ENCODE data around the gene STARD3.

The STARD3 gene

DNA sequence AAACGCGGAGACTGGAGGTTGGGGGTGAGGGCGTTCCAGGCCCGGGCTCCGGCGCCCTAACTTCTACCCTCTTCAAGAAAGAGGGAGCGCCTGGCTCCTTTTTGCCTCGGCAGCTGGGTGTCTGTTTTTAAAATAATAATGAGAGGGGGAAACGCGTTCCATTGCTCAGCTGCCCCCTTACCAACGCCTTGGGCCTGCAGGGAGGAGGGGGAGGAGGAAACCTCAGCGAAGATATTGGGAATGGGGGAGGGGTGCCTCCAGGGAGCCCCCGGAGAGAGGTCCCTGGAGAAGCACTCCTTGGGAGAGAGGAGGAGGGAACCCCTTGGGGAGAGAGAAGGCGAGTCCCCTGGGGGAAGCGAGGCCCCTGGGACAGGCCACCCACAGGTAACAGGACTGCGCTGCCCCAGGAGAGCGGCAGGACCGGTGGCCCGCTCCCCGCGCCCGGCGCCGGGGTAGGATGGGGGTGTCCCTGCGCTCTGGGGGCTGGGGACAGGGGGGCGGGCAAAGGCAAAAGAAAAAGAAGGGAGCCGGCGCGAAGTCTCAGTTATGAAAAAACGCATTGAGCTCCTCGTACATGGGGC is 31.9 kb upstream of the STARD3 start:
- no peak for DNase-seq (ENCODE audit: low spot score)

DNA sequence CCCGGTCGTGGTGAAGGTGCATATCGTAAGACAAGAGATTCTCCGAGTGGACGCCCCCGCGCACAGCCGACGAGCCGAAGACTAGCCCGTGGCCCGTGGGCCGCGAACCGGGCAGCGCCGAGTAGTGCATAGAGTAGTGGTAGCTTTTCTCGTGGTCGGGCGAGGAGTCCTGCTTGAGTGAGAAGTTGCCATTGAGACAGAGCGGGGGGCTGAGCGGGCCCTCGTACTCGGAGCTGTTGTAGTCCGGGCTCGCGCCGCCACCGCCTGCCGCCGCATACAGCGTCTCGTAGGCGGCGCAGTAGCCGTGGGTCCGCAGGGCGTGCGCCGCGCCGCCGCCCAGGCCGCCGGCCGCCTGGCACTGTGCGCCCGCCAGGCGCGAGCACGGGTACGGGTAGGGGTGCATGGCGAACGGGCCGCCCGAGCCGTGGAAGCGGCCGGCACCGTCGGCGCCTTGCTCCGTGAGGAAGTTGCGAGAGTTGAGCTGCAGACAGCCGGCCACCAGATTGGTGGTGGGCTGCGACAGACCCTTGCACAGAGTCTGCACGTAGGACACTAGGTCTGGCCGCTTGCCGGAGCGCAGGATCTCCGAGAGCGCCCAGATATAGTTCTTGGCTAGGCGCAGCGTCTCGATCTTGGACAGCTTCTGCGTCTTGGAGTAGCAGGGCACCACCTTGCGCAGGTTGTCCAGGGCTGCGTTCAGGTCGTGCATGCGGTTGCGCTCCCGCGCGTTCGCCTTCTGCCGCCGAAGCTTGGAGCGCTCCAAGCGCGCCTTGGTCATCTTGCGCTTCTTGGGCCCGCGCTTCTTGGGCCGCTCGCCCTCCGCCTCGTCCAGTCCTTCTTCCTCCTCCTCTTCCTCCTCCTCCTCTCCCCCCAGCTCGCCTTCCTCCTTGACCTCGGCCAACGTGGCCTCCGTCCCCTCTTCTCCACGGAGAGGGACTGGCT is 31.2 kb upstream of the STARD3 start:
- DNase-seq (ENCODE audit: low spot score): no peak

DNA sequence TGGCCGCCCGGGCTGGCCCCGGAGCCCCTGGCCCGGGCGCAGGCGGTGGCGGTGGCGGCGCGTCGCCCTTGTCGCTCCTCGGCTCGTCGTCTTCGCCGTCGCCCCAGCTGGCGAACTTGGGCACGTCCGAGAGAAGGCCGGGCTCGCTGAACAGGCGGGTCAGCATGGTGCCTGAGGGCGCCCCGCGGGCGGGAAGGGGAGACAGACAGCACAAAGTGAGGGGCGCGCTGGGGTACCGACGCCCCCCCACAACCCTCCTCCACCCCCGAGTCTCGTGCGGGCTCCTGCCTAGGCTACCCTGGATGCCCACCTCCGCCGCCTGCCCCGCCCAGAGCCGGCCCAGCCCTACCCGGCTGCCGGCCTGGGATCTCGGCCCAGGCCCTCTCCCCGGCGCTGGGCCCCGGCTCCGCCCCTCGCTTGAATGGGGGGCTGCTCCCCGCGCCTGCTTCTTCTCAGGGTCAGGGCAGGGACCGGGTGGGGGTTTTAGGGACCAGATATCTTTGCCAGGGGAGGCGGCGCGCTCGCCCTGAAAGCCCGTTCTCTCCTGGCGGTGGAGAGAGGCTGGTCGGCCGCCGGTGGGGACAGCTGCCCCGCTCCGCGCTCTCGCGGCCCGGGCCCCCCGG is 30.4 kb upstream of the STARD3 start:
- no peak for DNase-seq (ENCODE audit: low spot score)

DNA sequence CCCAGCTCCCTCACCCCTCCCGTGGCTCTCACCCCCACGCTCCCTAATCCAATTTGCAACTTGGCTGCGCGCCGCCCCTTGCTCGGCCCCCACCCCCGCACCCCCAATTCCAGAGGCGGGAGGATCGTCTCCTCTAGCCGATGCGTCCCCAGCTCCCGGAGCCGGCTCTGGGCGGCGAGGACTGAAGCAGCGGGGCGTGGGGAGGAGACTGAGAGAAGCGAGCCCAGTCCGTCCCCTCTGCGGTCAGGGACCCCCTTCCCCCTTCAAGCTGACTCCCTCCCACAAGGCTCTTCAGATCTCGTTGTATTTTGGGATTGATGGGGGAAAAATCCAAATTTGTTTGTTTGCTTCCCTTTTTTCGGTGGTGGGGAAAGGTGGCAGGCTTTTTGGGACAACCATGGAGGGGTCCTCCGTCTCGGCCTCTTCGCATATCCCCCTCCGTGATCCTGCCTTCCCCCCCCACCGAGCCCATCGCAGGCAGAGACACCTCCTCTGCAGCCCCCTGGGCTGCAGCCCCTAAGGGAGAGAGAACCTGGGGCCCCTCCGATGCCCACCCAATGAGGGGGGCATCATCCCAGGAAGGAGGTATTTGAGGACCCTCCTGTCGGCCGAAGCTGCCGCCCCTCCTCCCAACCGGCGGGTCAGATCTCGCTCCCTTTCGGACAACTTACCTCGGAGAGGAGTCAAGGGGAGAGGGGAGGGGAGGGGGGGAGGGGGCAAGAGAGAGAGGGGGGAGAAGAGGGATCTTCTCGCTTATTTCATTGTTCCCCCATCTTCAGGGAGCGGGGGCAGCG is 29.7 kb upstream of the STARD3 start:
- no peak for DNase-seq (ENCODE audit: low spot score)

DNA sequence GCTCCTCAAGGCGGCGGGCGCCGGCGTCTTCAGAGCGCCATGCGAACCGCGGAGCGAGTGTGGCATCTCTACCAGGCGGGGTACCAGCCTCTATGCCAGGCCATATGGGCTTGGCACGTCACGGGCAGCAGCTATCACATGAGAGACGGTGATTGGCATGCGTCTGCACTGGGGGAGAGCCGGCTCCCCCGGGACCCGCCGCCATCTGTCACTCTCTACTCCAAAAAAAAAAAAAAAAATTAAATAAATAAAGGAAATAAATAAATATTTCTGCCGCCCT is 29.2 kb upstream of the STARD3 start, which contains the start of gene NEUROD2:
Gene NEUROD2 (minus strand): TSS at position 70 of the 280 bp plus-strand sequence. CDS start 1,321 bp downstream, outside the sequence.
- DNase-seq (ENCODE audit: low spot score): no peak

DNA sequence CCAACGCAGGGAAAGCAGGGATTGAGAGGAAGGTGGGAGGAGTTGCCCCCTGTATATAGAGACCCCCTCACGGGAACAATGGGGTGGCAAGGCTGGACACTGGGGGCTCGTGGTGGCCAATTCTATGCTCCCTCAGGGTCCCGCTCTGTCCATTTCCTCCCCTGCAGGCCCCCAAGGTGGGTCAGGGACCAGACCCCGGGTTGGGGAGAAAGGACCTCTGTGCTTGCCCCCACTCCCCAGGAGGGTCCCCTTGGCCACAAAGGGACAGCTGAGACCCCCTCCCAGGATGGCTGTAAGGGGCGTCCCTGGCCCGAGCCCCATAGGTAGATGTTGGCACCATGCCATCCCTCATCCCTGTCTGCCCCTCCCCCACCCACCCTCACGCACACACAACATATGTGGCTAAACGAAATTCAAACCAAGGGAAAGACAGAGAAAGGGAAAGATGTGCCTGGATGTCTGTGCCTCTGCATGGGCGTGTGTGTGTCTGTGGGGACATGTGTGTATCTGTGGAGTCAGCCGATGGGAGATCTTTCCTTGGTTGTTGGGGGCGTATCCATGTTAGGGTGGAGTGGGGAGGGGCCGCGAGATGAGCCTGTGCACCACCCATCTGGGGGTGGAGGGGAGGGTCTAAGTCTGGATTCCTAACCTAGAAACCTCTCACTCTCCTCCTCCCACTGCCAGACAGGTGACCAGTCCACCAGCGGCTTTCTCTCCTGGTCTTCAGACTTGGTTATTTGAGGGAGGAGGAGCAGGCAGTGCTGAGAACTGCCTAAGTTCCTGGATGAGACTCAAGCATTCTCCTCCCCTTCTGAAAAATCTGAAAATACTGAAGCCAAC is 28.6 kb upstream of the STARD3 start:
- no peak for DNase-seq (ENCODE audit: low spot score)

DNA sequence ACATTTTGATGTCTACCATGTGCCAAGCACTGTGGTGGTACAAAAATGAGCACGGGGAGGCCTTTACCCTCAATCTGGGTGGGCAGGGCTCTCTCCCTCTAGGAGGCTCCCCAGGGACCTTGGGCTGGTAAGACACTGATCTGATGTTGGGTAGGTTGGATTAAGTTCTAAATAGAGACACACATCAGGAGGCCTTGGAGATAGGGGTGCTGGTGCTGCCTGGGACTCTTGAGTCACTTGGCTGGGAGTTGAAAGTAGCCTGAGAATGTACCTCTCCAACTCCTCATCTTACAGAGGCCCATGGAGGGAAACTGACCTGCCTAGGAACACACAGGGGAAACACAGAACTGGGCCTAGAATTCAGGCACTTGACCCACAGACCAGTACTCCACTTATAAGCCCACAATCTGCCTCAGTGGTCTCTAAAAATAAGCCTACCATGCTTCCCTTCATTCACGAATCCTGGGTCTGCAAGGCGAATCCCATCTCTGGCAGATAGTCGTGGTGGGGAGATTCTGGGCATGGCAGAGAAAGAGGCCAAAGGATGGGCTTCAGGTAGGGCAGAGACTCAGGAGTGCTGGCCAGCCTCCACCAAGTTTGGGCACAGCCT is 27.4 kb upstream of the STARD3 start:
- no peak for DNase-seq (ENCODE audit: low spot score)

DNA sequence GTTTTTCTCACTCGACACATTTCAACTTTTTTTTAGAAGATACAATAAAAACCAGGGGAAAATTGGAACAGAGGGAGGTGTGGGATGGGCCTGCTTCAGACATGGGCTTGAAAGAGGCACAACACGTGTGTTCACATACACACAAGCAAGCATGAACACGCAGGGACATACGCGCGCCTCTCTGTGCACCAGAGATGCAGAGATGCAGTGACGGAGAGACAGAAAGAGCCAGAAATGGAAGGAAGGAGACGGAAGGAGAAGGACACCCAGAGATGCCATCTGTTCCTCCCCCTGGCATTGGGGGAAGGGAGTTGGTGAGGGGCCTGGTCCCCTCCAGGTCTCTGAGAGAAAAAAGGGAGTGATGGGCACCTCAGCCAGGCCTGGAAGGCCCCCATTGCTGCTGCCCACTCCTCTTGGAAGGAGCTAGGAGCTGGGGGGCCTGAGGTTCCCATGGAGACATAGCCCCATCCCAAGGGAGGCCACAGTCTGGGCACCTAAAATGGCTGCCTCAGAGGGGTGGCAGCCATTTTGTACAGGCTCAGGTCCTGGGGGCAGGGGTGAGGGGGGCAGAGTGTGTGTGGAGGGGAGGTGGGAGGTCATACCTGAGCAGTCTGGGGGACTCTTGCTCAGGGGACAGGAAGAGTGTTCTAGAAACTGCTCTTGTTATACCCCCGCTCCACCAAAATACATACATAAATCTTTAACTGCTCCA is 25.4 kb upstream of the STARD3 start:
- DNase-seq (ENCODE audit: low spot score): no peak

DNA sequence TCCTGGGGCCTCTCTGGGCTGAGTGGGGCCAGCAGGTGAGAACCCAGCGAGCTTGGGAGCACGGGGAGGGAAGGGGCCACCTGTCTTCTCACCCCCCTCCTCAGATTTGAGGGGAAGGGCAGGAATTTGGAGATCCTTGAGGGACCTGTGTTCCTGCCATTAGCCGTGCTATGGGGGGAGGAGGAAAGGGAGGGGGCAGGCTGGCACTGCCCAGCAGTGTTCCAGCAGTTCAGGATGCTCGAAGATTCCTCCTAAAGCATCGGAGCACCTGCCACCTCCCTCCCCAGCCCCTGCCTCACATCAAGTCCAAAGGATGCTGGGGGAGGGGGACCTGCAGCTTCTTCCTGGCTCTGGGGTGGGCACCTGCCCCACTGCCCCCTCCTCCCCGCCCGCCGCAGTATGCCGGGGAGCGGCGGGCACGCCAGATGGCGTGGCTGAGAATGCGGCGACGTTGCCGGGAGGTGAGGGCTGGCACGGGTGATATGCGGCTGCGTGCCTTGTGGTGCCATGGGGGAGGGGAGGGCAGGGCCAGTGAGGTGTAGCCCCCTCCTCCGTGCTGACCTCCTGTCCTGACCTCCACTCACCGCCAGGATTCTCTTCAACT is 24.6 kb upstream of the STARD3 start:
- DNase-seq (ENCODE audit: low spot score): no peak

DNA sequence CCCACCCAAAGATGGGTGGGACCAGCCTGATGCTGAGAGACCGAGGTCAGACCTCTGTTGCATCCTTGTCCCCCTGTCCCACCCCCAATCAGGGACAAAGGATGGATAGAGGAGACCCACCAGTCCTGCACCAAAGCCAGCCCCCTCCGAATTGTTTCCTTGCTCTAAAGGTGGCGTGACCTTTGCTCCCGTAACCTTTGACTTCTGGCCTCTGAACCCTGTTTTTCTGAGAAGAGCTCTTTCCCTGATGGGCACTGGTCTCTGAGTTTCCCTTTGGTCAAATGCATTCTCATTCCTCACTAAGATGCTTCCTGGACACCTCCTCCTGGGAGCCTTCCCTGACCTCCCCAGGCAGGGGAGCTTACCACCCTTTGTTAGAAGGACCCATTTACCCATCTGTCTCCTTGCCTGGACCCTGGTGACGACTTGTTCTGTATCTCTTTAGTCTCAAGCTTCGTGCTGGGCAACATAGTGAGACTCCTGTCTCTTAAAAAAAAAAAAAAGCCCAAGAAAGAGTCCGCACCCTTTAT is 23.9 kb upstream of the STARD3 start:
- no peak for DNase-seq (ENCODE audit: low spot score)

DNA sequence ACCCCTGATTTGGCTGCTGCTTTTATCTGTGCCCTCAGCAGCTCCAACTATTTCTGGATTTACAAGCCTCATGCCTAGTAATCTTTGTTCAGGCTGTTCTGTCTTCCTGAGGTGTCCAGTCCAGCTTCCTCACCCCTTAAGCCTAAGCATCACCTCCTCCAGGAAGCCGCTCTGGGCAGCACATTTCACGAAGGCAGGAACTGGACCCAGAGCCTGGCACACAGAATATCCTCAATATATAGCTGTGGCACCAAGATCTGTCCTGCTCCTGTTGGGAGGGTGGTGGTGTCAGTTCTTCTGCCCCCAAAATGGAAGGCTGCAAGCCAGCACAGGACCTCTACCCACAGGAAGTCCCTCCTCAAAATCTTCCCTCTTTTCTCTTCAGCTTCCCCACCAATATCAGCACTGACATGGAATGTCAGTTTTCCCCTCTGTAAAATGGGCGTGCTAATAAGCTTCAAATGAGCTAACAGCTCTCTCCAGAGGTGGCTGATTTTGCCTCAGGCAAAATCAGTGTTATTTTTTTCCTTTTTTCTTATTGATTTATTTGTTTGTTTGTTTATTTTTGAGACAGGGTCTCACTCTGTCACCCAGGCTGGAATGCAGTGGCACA is 22.3 kb upstream of the STARD3 start:
- DNase-seq (ENCODE audit: low spot score): no peak

DNA sequence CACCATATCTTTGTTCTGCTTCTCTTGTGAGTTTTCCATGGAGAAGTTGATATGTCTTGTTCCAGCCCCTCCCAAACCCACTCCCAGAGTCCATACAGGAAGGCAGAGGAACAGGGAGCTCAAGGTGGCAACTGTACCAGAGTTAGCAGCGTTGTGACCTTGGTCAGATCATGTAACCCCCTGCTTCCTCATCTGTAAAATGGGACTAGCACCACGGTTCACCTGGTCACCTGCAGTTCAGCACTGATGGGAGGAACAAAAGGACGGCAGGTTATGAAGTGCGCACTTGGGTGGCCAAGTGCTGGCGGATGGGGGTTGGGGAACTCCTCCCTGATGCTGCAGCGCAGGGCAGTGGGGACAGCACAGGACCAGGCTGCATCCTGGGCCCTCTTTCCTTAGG is 21.5 kb upstream of the STARD3 start:
- no peak for DNase-seq (ENCODE audit: low spot score)

DNA sequence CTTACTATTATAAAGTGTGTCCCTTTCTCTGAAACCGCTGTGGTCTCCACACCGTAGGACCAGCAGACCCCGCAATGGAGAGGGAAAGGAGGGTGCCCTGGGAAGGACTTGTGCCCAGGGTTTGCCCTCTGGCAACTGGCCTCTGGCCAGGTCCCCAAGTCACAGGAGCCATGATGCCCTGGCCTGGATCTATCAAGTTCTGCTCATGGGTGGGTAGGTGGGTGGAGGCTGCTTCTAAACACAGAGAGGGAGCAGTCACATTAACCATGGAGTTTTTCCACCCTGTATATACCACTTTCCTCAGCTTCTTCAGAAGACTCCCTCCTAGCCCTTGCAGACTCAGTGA is 19.9 kb upstream of the STARD3 start:
- DNase-seq (ENCODE audit: low spot score): no peak

DNA sequence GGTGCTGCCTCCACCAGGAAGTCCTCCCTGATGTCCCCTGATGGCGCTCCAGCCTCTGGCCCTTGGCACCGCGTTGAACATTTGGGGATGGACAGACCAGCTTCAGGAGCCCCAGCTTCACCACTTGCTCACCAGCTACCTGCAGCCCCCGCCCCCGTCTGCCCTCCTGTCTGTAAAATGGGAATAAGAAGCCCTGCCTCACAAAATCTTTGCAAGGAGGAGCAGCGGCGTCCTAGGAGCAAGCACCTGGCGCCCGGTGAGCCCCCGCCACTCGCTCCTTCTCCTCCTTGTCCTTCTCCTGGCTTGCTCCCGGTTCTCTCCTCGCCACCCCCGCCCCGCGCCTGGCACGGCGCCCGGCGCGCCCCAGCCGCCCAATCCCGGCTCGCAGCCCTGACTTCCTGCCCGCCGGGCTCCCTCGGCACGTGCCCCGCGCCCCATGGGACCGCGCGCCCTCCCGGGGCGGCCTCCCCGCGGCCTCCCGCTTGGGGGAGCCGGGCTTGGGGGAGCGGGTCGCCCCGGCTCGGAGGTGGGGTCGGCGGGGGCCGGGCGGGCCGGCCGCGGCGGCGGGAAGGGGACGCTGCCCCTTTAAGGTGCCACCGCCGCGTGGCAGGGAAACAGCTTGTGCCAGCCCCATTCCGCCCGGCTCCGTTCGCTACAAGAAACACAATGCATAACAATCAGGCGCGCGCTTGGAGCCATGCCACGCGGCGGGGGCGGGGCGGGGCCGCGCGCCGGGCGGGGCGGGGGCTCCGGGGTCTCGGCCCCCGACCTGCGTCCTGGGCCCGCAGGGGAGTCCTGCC is 19.3 kb upstream of the STARD3 start:
- no peak for DNase-seq (ENCODE audit: low spot score)

DNA sequence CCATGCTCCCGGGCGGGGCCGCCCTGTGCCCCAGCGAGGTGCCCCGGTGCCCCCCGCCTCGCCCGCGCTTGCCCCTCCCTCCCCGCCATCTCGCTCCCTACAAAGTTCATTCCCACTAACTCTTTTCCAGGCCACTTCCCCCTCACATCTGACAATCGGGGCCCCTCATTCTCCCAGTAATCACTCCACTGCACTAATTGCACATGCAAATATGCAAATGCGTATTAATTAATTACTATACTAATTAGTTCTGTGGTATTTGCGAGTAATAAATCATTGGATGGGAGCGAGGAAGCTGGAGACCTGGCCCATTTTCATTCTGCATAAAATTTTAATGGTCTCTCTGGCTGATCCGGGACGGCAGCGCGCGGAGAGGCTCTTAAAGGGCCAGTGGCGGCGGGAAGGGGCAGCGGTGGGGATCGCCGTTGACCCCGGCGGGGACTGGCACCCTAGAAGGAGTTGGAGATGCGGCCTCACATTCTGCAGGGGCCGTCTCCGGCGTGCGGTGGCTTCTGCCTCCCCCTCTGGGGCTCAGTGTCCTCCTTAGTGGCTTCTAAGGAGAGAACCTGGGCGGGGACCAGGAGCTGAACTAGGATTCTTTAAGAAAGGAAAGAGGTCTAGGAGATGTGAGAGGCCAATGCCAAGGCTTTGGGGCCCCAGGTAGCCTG is 18.6 kb upstream of the STARD3 start:
- DNase-seq (ENCODE audit: low spot score): no peak

DNA sequence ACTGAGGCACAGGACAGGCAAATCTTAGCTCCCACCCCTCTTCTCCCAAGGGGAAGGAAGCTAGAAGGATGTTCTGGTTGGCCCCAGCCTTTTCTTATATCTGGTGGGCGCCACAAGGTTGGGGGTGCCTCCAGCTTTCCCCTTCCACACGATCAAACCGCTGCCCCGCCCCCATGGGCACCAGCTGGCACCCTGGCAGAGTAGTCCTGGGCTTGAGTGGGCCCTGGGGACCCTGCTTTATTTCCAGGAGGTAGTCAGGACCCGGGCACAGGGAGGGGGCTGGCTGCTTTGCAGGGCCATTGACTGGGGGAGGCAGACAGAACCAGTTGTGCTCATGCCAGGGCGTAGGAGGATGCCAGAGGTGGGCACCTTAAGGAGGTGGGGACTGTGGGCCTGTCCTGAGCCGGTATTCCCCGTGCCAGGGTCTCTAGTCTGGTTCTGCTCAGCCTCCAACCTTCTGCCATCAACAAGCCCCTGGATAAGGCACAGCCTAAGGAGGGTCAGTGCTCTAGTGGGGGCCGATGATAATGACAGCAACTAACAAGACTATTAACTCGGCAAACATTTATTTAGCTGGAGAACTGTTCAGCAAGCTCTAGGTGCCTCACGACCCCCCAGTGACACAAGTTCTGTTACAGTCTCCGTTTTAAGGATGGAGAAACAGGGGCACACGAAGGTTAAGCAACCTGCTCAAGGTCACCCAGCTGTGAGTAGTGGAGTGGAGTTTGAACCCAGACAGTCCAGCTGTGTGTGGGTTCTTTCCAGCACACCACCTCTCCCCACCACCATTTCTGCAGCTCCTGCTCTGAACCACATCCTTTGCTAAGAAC is 17.8 kb upstream of the STARD3 start:
- DNase-seq (ENCODE audit: low spot score): no peak

DNA sequence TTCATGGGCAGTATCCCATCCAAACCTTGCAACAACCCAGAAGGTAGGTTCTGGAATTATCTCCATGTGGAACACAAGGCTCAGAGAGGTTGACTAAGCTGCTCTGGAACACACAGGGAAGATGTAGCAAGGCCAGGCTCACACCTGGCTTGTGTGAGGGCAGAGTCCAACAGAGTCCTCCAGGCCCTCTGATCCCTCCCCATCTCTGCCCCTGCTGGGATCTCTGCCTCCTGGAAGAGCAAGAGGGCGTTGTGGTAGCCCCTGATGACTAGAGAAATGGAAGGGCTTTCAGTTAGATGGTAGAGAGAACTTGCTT is 17.2 kb upstream of the STARD3 start:
- no peak for DNase-seq (ENCODE audit: low spot score)
